DMS53 treated with DMSO at 0.1 percent for 48 hours (cell line): ENCODE data around the gene CA9.

Experiments used
- DNase-seq: peaks from one replicate; lab custom pipeline; 2025; ENCODE audit not compliant: unreplicated experiment; lab: John Stamatoyannopoulos, UW

Gene CA9

DNA sequence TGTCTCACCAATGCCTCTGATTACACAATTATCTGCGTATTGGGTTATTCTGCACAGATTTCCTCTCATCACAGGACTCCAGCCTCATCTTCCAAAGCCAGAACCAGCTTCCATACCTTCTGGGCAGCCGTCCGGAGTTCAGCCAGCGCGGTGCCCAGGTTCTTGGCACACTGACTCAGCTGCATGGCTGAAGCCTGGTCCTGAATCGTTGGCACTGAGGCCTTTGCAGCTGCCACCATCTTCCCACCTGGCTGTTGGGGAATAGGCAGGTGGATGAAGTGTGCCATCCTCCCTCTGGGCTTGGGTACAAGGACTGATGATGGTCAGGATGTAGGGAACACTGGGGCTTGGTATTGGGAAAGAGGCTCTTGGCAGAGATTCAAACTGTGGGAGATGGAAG lies 40.4 kb downstream of the CA9 start:
- DNase-seq, result no peak

DNA sequence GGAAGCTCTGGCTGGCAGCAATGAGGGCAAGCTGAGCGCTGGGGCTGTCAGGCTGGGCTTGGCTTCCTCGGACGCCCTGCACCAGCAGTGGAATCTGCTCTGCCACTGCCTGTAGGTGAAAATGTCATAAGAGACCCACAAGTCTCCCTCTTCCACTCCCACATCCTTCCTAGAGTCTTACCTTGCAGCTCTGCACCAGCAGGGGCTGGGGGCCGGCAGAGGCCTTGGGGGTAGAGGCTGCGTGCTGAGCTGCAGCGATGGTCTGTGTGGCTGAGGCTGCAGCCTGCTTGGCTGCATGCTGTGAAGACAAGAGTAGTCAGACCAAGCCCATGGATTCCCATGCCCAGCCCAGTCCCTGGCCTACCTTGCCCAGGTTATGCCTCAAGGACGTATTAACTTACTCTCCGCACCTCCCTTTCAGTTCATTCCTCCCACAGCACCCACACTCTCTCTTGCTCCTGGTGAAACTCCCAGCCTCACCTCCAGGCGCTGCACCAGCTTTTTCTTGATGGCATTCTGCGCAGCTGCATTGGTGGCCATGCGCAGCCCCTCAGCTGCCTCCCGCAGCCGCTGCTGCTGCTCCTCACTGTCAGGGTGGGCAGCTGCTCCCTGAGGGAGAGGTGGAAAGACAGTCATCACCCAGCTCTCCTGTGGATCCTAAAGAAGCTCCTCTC lies 41.0 kb downstream of the CA9 start:
- DNase-seq, result no peak

DNA sequence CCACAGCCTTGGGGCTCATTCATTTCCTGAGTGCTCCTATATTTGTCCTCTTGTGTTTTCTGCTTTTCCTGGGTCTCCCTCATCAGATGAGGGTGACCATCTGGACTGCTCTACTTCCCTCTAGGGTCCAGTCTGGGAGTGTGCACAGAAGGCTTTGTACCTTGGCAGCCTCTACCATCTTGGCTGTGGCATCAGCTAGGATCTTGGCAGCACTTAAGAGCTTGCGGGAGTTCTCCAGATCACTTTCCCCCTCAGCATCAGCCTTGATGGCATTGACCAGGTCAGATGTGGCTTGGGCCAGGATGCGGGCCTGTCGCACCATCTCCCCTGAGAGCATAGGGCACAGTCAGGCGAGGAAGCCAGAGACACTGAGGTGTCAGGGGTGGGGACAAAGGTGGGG lies 42.5 kb downstream of the CA9 start:
- no peak for DNase-seq

DNA sequence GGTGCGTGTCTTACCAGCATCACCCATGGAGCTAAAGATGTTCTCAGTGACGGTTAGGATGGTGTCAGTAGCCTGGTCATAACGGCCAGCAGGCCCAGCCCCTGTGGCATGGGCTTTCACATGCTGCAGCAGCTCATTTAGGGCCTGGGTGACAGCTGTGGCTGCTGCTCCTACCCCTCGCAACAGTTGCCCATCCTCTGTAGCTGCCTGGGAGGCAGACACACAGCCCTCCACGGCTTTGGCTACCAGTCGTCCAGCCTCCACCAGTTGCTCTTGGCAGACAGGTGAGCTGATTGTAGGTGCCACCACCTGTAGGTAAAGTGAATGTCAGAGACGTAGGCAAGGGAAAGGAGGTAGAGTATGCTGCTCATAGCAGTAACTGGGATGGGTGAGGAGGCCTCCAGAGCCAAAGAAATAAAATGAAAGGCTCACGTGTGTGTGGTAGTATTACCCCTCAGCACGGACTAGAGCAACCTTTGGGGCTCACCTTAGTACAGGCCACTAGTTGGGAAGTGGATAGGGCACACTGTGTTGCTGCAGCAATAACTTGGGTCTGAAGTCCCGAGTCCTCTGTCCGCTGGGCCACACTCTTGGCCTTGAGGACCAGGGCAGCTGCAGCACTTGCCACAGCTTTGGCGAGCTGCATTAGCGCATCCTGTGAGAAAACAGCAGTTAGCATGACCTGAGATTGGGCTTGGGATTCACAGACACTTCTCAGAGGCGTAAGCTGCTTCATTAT lies 43.6 kb downstream of the CA9 start:
- DNase-seq, result no peak

DNA sequence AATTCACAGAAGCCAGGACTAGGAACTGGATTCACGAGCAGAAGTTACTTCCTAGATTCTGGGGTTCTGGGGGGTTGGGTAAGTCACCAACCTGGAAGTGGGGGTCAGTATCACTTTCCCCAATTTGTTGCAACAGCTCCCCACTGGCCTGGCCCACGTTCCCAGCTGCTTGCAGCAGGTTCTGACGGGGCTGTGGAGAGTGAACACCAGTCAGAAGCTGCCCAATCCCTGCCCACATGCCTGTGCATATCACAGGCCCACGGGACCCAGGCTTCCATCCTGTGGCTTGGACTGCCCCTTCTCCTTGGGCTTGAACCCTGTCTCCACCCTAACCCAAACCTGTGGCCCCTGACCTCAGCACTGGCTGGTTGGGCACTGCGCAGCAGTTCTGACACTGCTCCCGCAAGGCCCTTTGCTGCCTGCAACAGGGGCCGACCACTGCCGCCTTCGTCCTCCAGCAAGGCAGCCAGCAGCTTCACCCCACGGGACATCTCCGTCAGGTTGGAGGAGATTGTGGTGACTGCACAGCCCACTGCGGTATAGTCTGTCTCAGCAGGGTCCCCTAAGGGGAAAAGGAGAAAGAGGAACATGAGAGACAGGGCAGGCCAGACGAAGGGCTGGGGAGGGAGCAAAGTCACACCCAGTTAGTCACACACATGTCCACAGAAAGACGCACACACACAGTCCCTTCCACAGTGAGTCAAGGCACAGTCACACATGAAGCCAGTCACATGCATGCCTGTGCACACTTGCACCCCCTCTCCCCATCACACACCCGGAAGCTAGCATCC lies 45.2 kb downstream of the CA9 start:
- no peak for DNase-seq

DNA sequence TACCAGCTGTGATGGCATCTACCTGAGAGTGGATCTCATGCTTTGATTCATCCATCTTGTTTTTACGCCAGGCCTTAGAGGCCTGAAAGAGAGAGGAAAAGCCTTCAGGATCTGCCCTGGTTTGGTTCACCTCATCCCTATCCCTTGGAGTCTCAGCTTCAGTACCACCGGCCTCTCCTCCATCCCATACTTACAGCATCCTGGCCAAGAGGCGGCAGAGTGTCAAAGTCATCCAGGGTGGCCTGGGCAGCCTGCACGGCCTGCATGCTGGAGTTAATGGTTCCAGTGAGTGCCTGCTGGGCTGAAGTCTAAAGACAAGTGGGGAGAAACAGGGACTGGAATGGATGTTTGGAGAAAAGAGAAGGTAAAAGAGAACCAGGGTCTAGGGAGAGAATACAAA lies 45.8 kb downstream of the CA9 start:
- no peak for DNase-seq

DNA sequence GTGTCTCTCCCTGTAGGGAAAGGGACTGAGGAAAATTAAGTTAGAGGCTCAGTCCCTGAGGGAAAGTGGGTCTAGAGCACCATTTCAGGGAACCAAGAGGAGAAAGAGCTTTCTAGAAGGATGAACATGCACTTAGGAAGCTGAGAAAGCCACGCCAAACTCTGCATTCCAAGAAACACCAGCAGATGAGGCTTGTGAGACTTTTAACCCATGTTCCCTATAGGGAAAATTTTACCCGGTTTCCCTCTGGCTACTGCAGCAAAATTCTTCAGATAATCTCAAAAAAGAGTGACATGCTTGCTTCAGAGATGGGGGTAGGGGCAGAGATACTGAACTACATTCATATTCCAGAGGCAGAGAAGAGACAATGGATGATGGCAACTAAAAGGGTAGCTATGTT lies 49.7 kb downstream of the CA9 start:
- no peak for DNase-seq

DNA sequence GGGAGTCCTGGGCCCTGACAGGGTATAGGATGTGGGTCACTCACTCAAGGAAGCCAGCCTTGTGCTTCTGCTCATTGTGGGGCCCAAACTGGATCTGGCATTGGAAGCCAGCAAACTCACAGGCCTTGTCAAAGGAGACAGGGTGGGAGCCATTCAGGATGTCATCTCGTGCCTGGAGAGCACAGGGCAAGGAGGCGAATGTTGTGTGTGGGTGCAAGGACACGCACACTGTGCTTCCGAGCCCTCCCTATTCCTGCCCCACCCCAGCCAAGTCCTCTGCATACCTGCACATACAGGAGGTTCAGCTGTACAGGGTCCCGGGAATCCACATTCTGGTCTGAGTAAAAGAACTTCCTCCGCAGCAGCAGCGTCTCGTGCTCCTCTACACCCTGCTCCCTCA lies 50.2 kb downstream of the CA9 start:
- DNase-seq, result no peak

DNA sequence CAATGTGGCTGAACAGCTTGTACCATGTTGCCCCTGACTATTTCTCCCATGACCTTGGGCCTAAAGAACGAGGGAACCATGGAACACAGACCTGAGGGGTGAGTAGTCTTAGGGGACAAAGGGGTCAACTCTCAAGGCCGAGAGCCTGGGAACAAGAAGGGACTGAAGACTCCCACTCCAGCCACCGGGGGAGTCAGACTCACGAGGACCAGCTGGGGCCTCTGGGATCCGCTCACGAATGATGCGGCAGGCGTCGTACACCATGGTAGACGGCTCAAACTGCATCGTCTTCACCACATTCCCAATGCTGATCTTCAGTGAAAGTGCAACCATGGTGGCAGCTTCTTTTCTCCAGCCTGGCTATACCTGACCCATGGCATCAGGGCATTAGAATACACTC lies 51.6 kb downstream of the CA9 start:
- no peak for DNase-seq

DNA sequence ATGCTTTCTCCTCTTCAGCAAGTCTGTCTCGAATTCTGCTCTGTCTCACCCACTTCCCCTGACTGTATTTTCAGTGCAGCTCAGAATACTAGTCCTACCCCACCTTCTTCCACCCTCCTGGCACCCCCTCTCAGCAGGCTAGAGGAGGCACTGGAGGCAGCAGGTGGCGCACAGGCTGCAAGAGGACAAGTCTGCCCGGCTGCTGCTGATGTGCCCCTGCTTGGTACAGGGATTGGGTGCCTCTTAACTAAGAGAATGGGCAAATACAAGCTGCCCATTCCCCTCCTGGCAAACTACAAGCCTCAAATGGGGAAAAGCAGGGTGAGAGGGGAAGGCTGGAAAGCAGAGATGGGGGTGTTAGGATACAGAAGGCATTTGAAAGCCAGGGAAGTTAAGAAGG lies 53.2 kb downstream of the CA9 start:
- no peak for DNase-seq

DNA sequence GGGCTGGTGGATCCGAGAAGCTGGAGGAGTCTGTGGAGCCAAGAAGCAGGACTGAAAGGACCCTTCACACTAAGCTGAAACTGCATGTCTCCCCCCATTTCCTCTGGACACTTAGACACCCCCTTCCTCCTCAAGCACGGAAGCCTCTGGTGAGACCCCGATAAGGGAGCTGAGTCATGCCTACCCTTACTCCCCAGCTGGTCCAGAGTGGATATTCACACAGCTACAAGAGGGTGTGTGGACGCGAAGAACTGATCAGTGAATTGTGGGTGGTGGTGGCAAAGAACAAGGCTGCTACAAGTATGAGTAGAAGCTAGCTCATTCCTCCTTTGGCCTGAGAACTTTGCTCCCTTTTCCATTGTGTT lies 53.9 kb downstream of the CA9 start:
- DNase-seq, result no peak

DNA sequence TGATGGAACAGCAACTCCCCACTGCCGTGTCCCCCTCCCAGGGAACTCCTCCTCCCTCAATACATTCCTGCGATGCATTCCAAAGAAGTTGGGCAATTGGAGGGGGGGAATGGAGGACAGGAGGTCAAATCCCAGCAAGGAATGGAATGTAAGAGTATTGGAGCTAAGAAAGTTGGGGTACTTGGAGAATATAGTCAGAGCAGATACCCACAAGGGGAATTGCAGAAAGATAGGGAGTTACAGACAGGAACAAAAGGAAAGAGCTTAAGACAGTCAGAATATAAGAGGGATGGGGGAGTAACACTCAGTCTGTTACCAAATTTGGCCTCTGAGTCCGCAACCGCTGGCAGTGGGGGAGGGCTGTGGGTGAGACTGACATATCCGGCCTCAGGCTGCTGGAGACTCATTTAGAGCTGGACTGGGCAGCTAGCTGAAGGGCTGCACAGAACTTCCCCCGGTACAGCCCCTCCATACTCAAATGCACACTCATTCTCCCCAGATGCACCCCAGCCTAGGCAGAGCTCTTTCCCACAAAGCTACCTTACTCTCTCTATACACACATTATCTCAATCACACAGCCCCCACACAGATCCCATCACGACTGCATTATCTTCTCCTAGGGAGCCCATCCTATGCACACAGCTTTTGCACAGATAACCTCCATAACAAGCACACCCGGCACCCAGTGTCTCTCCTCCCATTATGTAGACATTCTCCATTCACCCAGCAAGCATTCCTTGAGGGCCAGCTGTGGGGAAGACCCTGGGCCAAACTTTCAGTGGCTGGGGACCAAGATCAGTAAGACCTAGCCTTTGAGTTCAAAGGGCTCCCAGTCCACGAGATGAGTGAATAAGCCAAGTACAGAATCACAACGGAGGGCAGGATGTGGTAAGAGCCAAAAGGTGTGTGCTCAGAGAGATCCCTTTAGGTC lies 54.6 kb downstream of the CA9 start:
- DNase-seq, result no peak

DNA sequence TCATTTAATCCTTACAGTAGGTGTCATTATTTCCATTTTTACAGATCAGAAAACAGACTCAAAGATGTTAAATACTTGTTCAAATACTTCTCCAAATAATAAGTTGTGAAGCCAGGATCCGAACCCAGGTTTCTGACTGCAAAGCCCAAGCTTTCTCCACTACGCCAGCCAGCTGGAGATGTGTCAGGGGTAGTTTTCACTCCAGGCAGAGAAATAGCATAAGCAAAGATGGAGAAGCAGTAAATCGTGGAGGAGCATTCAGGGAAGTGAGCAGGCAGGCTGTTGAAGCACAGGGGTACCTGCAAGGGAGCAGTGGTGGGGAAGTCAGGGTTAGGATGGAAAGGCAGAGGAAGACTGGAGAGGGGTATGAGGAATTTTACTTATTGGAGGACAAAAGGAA lies 55.4 kb downstream of the CA9 start:
- no peak for DNase-seq

DNA sequence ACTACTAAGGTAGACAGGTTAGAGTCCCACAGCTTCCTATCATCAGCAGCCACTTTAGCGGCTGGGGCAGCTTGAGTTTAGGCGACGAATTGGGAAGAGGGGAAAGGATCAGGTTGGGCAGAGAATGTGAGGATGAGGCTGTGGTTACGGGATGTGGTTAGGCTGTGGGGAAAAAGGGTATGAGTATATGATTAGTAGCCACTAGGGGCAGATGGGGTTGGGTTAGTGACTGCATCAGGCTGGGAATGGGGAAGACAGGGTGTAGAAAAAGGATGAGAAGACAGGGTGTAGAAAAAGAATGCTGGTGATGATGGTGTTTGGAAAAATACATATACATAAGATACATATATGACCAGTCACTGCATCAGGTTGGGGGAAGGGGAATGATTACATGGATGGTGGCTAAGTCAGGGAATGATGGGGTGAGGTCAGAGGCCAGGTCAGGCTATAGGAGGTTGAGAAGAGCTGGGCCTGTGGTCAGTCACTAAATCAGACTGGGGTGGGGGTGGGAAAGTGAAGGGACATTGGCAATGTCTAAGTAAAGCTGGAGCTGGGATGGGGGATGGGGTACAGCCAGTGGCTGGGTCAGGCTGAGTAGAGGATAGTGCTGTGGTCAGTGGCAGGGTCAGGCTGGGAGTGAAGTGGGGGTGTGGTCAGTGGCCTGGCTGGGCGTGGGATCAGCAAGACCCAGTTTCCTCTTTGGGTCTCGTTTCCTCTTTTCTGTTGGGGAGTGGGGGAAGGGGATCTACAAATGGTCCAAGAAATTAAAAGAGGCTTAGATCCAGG lies 56.2 kb downstream of the CA9 start:
- no peak for DNase-seq

DNA sequence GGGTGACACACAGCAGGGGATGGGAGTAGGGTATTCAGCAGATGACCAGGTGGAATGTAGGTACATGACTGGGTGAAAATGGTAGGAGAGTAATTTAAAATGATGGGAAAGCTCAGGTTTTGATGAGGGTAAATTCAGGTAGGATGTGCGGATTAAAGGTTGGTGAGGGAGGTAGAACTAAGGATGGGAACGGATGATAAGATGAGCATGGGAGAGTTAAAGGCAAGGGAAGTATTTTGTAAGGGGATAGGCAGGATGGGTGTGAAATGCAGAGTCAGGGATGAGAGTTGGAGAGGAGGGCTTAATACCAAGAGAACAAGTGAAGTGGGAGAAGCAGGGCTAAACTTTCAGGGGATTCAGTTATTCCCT lies 56.7 kb downstream of the CA9 start:
- no peak for DNase-seq
